ENCODE results near the gene ANKRD11. TPM values are rescaled to one million over a fixed set of nuclear protein-coding genes. Genes with fewer than 3 reads are reported as not detected.
"Not testable (repeated sequence)": the region's sequence is repeated elsewhere in the genome, so short reads cannot be mapped to it uniquely, and the experiment has no call there.

The ANKRD11 gene
- total RNA-seq, 2 donors from 2014 or later = 118 to 159 TPM

DNA sequence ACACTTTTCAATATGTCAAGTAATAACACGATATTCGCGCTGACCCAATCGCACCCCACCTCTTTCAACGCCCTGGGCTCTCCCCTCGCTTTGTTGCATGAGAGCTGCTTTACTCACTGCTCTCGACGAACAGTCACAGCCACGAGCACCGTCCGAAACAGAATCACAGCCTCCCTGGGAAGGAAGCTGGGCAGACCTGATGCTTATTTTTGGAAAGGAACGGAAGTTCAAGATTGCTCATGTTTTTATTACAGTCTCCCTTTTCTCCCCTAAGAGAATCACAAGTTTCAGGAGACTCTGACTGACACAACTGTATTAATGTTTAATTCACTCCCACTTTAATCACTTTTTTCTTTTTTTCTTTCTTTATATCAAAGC lies 67.8 kb downstream of the ANKRD11 start:
- no peaks in the 10 kb centered on the region for H3K27me3 Mint-ChIP-seq (ENCODE audit: insufficient read depth)
- Histone ChIP-seq H3K9me3 (ENCODE audit: control insufficient read depth, low read length) (no peaks in the 10 kb centered on the region), H3K4me1 (ENCODE audit: control insufficient read depth, insufficient read depth, low read length) (peaks cover 6% of the 10 kb centered on the region), H3K9ac (ENCODE audit: extremely low read depth, low read length, poor library complexity, severe bottlenecking) (no peak overlapping the region), H3K4me3 (ENCODE audit: low read length) (no peak overlapping the region), H3K27me3 (ENCODE audit: control insufficient read depth, insufficient read depth, low read length, poor library complexity, severe bottlenecking) (no peaks in the 10 kb centered on the region), H3K36me3 (ENCODE audit: control insufficient read depth, insufficient read depth, low read length) (peaks cover 40% of the 10 kb centered on the region), H3K27ac (ENCODE audit: low read depth, low read length) (no peak overlapping the region)
- no peaks in the 10 kb centered on the region for H3K9me3 Mint-ChIP-seq
- TF ChIP-seq, protein P1, sequence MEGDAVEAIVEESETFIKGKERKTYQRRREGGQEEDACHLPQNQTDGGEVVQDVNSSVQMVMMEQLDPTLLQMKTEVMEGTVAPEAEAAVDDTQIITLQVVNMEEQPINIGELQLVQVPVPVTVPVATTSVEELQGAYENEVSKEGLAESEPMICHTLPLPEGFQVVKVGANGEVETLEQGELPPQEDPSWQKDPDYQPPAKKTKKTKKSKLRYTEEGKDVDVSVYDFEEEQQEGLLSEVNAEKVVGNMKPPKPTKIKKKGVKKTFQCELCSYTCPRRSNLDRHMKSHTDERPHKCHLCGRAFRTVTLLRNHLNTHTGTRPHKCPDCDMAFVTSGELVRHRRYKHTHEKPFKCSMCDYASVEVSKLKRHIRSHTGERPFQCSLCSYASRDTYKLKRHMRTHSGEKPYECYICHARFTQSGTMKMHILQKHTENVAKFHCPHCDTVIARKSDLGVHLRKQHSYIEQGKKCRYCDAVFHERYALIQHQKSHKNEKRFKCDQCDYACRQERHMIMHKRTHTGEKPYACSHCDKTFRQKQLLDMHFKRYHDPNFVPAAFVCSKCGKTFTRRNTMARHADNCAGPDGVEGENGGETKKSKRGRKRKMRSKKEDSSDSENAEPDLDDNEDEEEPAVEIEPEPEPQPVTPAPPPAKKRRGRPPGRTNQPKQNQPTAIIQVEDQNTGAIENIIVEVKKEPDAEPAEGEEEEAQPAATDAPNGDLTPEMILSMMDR (conservative IDR thresholded peaks at IDR 0.05) = no peak
- peaks cover 45% of the 10 kb centered on the region for H3K4me1 Mint-ChIP-seq
- no peak overlapping the region for H3K4me3 Mint-ChIP-seq
- peaks cover 20% of the 10 kb centered on the region for H3K36me3 Mint-ChIP-seq (ENCODE audit: low read depth)
- peak overlapping the region; percentile 8 for H3K27ac Mint-ChIP-seq
- WGBS, 2 experiments (ENCODE audit: insufficient coverage in 1 of 2, insufficient read length in 1 of 2) = 97 to 100% methylated on average over 5 to 12 of the region's 12 CpGs
- no peak for DNase-seq

DNA sequence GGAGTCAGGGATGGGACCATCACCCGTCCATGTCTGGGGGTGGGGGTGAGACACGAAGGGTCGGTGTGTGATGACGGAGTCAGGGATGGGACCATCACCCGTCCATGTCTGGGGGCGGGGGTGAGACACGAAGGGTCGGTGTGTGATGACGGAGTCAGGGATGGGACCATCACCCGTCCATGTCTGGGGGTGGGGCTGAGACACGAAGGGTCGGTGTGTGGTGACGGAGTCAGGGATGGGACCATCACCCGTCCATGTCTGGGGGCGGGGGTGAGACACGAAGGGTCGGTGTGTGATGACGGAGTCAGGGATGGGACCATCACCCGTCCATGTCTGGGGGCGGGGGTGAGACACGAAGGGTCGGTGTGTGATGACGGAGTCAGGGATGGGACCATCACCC lies 69.1 kb downstream of the ANKRD11 start:
- peaks cover 10% of the 10 kb centered on the region for H3K4me1 ChIP-seq (ENCODE audit: control insufficient read depth, insufficient read depth, low read length)
- H3K4me3 ChIP-seq (ENCODE audit: low read length); H3K27ac ChIP-seq (ENCODE audit: low read depth, low read length); H3K9ac ChIP-seq (ENCODE audit: extremely low read depth, low read length, poor library complexity, severe bottlenecking); H3K9me3 Mint-ChIP-seq; H3K27ac Mint-ChIP-seq; H3K4me3 Mint-ChIP-seq; H3K9me3 ChIP-seq (ENCODE audit: control insufficient read depth, low read length); H3K27me3 Mint-ChIP-seq (ENCODE audit: insufficient read depth); H3K27me3 ChIP-seq (ENCODE audit: control insufficient read depth, insufficient read depth, low read length, poor library complexity, severe bottlenecking); DNase-seq: not testable (repeated sequence)
- H3K36me3 Mint-ChIP-seq (ENCODE audit: low read depth) = peaks cover 22% of the 10 kb centered on the region
- WGBS, 2 experiments (ENCODE audit: insufficient coverage in 1 of 2, insufficient read length in 1 of 2) = 100% methylated on average over 3 of the region's 23 CpGs; no CpG with 5 or more reads in 1 of the 2 experiments
- H3K4me1 Mint-ChIP-seq = peaks cover 45% of the 10 kb centered on the region
- H3K36me3 ChIP-seq (ENCODE audit: control insufficient read depth, insufficient read depth, low read length) = peaks cover 38% of the 10 kb centered on the region

DNA sequence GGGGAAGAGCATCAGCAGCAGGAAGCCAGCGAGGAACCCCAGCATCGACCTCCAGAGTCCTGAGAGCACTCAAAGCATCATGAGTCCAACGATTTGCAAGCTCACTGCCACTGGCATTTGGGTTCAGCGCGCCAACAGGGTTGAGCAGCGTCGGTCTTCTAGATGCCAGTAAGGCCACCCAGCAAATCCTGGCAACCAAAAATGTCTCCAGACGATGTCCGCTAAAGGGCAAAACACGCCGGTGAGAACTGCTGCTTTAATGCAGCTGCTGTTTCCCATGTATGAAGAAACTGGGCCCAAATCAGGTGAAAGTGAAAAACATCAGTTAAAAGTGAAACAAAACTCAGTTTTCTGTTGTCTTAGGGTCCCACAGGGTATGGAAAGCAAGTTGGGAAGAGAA lies 70.2 kb downstream of the ANKRD11 start:
- Mint-ChIP-seq H3K27me3 (ENCODE audit: insufficient read depth) (no peaks in the 10 kb centered on the region), H3K9me3 (no peaks in the 10 kb centered on the region), H3K4me1 (peaks cover 40% of the 10 kb centered on the region), H3K36me3 (ENCODE audit: low read depth) (peaks cover 23% of the 10 kb centered on the region), H3K4me3 (no peak overlapping the region), H3K27ac (no peak overlapping the region)
- TF ChIP-seq, protein P1 (conservative IDR thresholded peaks at IDR 0.05) = no peak
- no peaks in the 10 kb centered on the region for H3K9me3 ChIP-seq (ENCODE audit: control insufficient read depth, low read length)
- H3K4me3 ChIP-seq (ENCODE audit: low read length) = no peak overlapping the region
- no peak for DNase-seq
- H3K9ac ChIP-seq (ENCODE audit: extremely low read depth, low read length, poor library complexity, severe bottlenecking) = no peak overlapping the region
- no peak overlapping the region for H3K27ac ChIP-seq (ENCODE audit: low read depth, low read length)
- WGBS, 2 experiments (ENCODE audit: insufficient coverage in 1 of 2, insufficient read length in 1 of 2) = 96 to 100% methylated on average over 11 of the region's 11 CpGs
- H3K27me3 ChIP-seq (ENCODE audit: control insufficient read depth, insufficient read depth, low read length, poor library complexity, severe bottlenecking) = no peaks in the 10 kb centered on the region
- H3K36me3 ChIP-seq (ENCODE audit: control insufficient read depth, insufficient read depth, low read length) = peaks cover 30% of the 10 kb centered on the region
- peaks cover 4% of the 10 kb centered on the region for H3K4me1 ChIP-seq (ENCODE audit: control insufficient read depth, insufficient read depth, low read length)

DNA sequence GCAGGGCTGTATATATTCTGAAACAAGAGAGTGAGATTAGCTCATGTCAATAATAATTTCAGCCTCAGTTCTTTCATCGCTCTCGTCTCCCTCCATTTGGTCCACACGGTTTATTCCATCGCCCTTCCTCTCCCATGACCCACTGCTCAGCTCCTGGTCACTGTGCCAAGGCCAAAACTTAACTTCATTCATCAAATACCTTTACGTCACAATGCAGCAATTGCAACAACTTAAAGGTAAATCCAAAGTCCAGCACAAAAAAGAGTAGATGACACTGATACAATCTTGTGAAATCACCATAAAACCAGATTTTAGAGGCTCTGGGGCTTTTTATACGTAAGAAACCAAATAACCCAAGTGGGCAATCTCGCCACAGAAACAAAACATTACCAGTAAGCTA lies 72.0 kb downstream of the ANKRD11 start:
- Histone ChIP-seq H3K36me3 (ENCODE audit: control insufficient read depth, insufficient read depth, low read length) (peaks cover 26% of the 10 kb centered on the region), H3K27ac (ENCODE audit: low read depth, low read length) (no peak overlapping the region), H3K4me3 (ENCODE audit: low read length) (no peak overlapping the region), H3K4me1 (ENCODE audit: control insufficient read depth, insufficient read depth, low read length) (peaks cover 4% of the 10 kb centered on the region), H3K9me3 (ENCODE audit: control insufficient read depth, low read length) (no peaks in the 10 kb centered on the region), H3K27me3 (ENCODE audit: control insufficient read depth, insufficient read depth, low read length, poor library complexity, severe bottlenecking) (no peaks in the 10 kb centered on the region), H3K9ac (ENCODE audit: extremely low read depth, low read length, poor library complexity, severe bottlenecking) (no peak overlapping the region)
- Mint-ChIP-seq H3K4me1 (peaks cover 25% of the 10 kb centered on the region), H3K27me3 (ENCODE audit: insufficient read depth) (no peaks in the 10 kb centered on the region), H3K9me3 (no peaks in the 10 kb centered on the region), H3K36me3 (ENCODE audit: low read depth) (peaks cover 19% of the 10 kb centered on the region), H3K4me3 (no peak overlapping the region), H3K27ac (no peak overlapping the region)
- DNase-seq = no peak
- WGBS, 2 experiments (ENCODE audit: insufficient coverage in 1 of 2, insufficient read length in 1 of 2) = 95 to 99% methylated on average over 4 to 7 of the region's 7 CpGs
- TF ChIP-seq, protein P1 (conservative IDR thresholded peaks at IDR 0.05) = no peak

Measured in endodermal cell (in vitro differentiated cells).